SU-DHL-6 (cell line): ENCODE measurements around the gene CD2.

Experiments used
- H2AFZ ChIP-seq: fragments of 200-600 bp; sonication (generic); 2 replicates; pipeline ENCODE4 v1.6.1; 2014; ENCODE audit warnings: low read depth, mild to moderate bottlenecking, moderate library complexity, mixed read lengths, antibody characterized with exemption, low read length; ENCODE audit not compliant: severe bottlenecking
- H3F3A ChIP-seq: fragments of 200-600 bp; shearing (Covaris generic); 2 replicates; pipeline ENCODE4 v1.6.0; 2016; ENCODE audit warnings: antibody characterized with exemption, mild to moderate bottlenecking; ENCODE audit not compliant: insufficient read depth
- H3K27ac ChIP-seq: fragments of 200-600 bp; sonication (generic); 2 replicates; pipeline ENCODE4 v1.5.1; 2016; ENCODE audit warnings: low read depth, mild to moderate bottlenecking, low read length, moderate library complexity, mixed read lengths
- H3K27me3 ChIP-seq: fragments of 200-600 bp; sonication (generic), shearing (Covaris generic); 2 replicates; pipeline ENCODE4 v1.6.0; 2014; ENCODE audit warnings: mild to moderate bottlenecking, low read length
- H3K36me3 ChIP-seq: fragments of 200-600 bp; sonication (generic); 2 replicates; pipeline ENCODE4 v1.6.1; 2014; ENCODE audit warnings: mild to moderate bottlenecking, low read length, mixed read lengths
- H3K4me2 ChIP-seq: fragments of 300-600, 200-600 bp; shearing (Covaris generic), sonication (generic); 2 replicates; pipeline ENCODE4 v1.6.0; 2014; ENCODE audit warnings: low read length, low read depth, mild to moderate bottlenecking; ENCODE audit not compliant: poor library complexity, severe bottlenecking
- H3K4me3 ChIP-seq: fragments of 200-600 bp; sonication (generic); 2 replicates; pipeline ENCODE4 v1.5.1; 2014; ENCODE audit warnings: antibody characterized with exemption, low read length, mild to moderate bottlenecking, mixed read lengths; ENCODE audit not compliant: insufficient read depth, poor library complexity, severe bottlenecking
- H3K79me2 ChIP-seq: fragments of 200-600 bp; sonication (generic); 2 replicates; pipeline ENCODE4 v1.6.1; 2014; ENCODE audit warnings: mild to moderate bottlenecking, low read length, moderate library complexity; ENCODE audit not compliant: insufficient read depth
- H3K9ac ChIP-seq: fragments of 200-600 bp; sonication (generic); 2 replicates; pipeline ENCODE4 v1.7.0; 2014; ENCODE audit warnings: mild to moderate bottlenecking, low read length
- H3K9me2 ChIP-seq: fragments of 200-600 bp; sonication (generic); replicated peaks from 2 replicates; pipeline ENCODE4 v1.6.1; 2014; ENCODE audit warnings: low read length; ENCODE audit not compliant: insufficient read depth
- H3K9me3 ChIP-seq: fragments of 200-600 bp; sonication (generic); 2 replicates; pipeline ENCODE4 v1.6.1; 2014; ENCODE audit warnings: low read length, mixed read lengths; ENCODE audit not compliant: insufficient read depth
- H4K20me1 ChIP-seq: fragments of 200-600 bp; sonication (generic); 2 replicates; pipeline ENCODE4 v1.6.1; 2014; ENCODE audit warnings: low read depth, mild to moderate bottlenecking, antibody characterized with exemption, low read length, moderate library complexity, mixed read lengths
- EZH2phosphoT487 ChIP-seq: fragments of 200-600 bp; sonication (generic), shearing (Covaris generic); conservative IDR thresholded peaks from 2 replicates; pipeline ENCODE4 v1.6.1; 2018; ENCODE audit warnings: mild to moderate bottlenecking, antibody characterized with exemption, low read length, moderate library complexity, mixed read lengths
- TF ChIP-seq, protein P1 (sequence below): fragments of 200-600 bp; sonication (generic); IDR thresholded peaks from one replicate; pipeline ENCODE4 v1.5.1; 2017; ENCODE audit warnings: antibody characterized with exemption, mild to moderate bottlenecking, low read length, moderate library complexity; ENCODE audit not compliant: insufficient read depth, poor library complexity, severe bottlenecking

CD2 gene

DNA sequence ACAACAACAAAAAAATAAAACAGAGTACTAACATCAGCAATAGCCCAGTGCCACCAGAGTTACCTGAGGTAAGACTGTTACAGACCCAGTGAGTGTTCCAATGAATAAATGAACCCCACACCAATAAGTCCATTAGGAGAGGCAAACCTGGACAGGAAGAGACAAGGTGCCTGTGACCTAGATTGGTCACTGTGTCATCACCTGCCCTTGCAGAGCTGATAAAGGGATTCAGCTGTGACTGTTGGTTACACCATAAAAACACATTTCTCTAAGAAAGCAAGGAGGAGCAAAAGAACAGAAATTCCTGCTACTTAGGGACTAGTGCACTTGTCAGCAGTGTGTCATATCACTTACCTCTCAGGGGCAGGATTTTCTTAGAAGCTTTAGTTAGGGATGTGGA, 37.5 kb downstream of the CD2 start:
- Histone ChIP-seq H3K9me2 (no peaks in the 10 kb centered on the region), H3K9ac (no peak overlapping the region), H3K79me2 (no peaks in the 10 kb centered on the region), H2AFZ (no peak overlapping the region), H3K27ac (no peak overlapping the region), H4K20me1 (no peaks in the 10 kb centered on the region), H3K4me2 (no peak overlapping the region), H3F3A (no peaks in the 10 kb centered on the region), H3K27me3 (no peaks in the 10 kb centered on the region), H3K36me3 (no peaks in the 10 kb centered on the region), H3K9me3 (no peaks in the 10 kb centered on the region), H3K4me3 (no peak overlapping the region)
- TF ChIP-seq, protein P1, sequence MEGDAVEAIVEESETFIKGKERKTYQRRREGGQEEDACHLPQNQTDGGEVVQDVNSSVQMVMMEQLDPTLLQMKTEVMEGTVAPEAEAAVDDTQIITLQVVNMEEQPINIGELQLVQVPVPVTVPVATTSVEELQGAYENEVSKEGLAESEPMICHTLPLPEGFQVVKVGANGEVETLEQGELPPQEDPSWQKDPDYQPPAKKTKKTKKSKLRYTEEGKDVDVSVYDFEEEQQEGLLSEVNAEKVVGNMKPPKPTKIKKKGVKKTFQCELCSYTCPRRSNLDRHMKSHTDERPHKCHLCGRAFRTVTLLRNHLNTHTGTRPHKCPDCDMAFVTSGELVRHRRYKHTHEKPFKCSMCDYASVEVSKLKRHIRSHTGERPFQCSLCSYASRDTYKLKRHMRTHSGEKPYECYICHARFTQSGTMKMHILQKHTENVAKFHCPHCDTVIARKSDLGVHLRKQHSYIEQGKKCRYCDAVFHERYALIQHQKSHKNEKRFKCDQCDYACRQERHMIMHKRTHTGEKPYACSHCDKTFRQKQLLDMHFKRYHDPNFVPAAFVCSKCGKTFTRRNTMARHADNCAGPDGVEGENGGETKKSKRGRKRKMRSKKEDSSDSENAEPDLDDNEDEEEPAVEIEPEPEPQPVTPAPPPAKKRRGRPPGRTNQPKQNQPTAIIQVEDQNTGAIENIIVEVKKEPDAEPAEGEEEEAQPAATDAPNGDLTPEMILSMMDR = no peak
- no peak for TF ChIP-seq EZH2phosphoT487

DNA sequence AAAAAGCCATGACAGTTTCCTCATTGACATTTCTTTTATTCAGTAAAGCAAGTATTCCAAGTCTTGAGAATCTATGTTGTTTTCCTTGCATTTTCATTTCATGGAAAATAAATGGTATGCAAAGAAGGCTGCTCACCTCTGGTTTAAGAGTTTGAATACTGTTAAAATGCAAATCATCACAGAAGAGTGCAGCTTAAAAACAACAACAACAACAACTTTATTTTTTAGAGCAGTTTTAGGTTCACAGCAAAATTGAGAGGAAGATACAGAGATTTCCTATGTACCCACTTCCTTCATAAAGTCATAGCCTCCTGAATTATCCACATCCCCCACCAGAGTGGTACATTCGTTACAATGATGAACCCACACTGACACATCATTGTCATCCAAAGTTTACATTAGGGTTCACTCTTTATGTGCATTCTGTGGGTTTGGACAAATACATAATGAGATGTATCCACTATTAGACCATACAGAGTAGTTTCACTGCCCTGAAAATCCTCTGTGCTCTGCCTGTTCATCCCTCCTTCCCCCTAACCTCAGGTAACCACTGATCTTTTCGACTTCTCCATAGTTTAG, 39.2 kb downstream of the CD2 start:
- Histone ChIP-seq H4K20me1 (no peaks in the 10 kb centered on the region), H2AFZ (no peak overlapping the region), H3K9me2 (no peaks in the 10 kb centered on the region), H3K4me3 (no peak overlapping the region), H3K4me2 (no peak overlapping the region), H3K27ac (no peak overlapping the region), H3K9me3 (no peaks in the 10 kb centered on the region), H3K27me3 (no peaks in the 10 kb centered on the region), H3K9ac (no peak overlapping the region), H3F3A (no peaks in the 10 kb centered on the region), H3K79me2 (no peaks in the 10 kb centered on the region), H3K36me3 (no peaks in the 10 kb centered on the region)
- TF ChIP-seq, protein P1 = no peak
- TF ChIP-seq EZH2phosphoT487 = no peak

GRCh38 chr1:116794371-116794770, 40.1 kb downstream of the CD2 start:
- Histone ChIP-seq H3K36me3 (no peaks in the 10 kb centered on the region), H3F3A (no peaks in the 10 kb centered on the region), H2AFZ (no peak overlapping the region), H4K20me1 (no peaks in the 10 kb centered on the region), H3K9me2 (no peaks in the 10 kb centered on the region), H3K27ac (no peak overlapping the region), H3K27me3 (no peaks in the 10 kb centered on the region), H3K79me2 (no peaks in the 10 kb centered on the region), H3K4me3 (no peak overlapping the region), H3K4me2 (no peak overlapping the region), H3K9ac (no peak overlapping the region), H3K9me3 (no peaks in the 10 kb centered on the region)
- TF ChIP-seq, protein P1 = no peak
- TF ChIP-seq EZH2phosphoT487 = no peak
